Frontal cortex (tissue), 4 donors: ENCODE results near the gene DNM3. TPM values are rescaled to one million over a fixed set of nuclear protein-coding genes. Genes with fewer than 3 reads are reported as not detected.

Experiments
- DNase-seq, 2 donors: peaks; one replicate each; pipeline ENCODE4 v3.0.0; 2012; ENCODE audit warnings: low spot score in 2 of 2
- FAIRE-seq: peaks from 2 replicates; lab custom pipeline; 2012; peaks lifted over from hg19 to GRCh38; lab: Jason Lieb, UNC
- total RNA-seq: library from RNA; depleted of rRNA; stranded (reverse); fragments of >200 nt; gene quantifications from one replicate; pipeline ENCODE4 v1.2.3, GENCODE V29; 2014
- donor health status: control.
- donor health status: control.
- donor health status: control.

Gene DNM3
- total RNA-seq, 1 donor from 2014 or later, result 76.2 TPM

- no peak for DNase-seq
- FAIRE-seq, result no peak
Observed at GRCh38 chr1:172146141-172146850, 305.0 kb downstream of the DNM3 start.

- no peak for FAIRE-seq
- no peak for DNase-seq
Observed at GRCh38 chr1:172147541-172147940, 306.2 kb downstream of the DNM3 start.

GRCh38 chr1:172148213-172148612 is 306.9 kb downstream of the DNM3 start:
- FAIRE-seq (no peak), DNase-seq (no peak)

GRCh38 chr1:172148707-172149106 is 307.4 kb downstream of the DNM3 start:
- FAIRE-seq, result no peak
- no peak for DNase-seq

GRCh38 chr1:172149346-172149745 is 308.0 kb downstream of the DNM3 start:
- no peak for FAIRE-seq
- no peak for DNase-seq

GRCh38 chr1:172154551-172154950 is 313.3 kb downstream of the DNM3 start:
- DNase-seq (no peak), FAIRE-seq (no peak)

GRCh38 chr1:172155766-172156165 is 314.5 kb downstream of the DNM3 start:
- no peak for DNase-seq
- FAIRE-seq, result no peak

GRCh38 chr1:172162236-172162635 is 320.9 kb downstream of the DNM3 start:
- DNase-seq (no peak), FAIRE-seq (no peak)

GRCh38 chr1:172163498-172164215 is 322.4 kb downstream of the DNM3 start:
- DNase-seq, result no peak
- no peak for FAIRE-seq

- DNase-seq (no peak), FAIRE-seq (no peak)
Observed at GRCh38 chr1:172165403-172165802, 324.1 kb downstream of the DNM3 start.

GRCh38 chr1:172167796-172168596 is 326.7 kb downstream of the DNM3 start:
- DNase-seq, result no peak
- FAIRE-seq, result peak; percentile 44

GRCh38 chr1:172168597-172168872 is 327.2 kb downstream of the DNM3 start:
- FAIRE-seq (no peak), DNase-seq (no peak)

- no peak for DNase-seq
- no peak for FAIRE-seq
Observed at GRCh38 chr1:172169836-172170235, 328.5 kb downstream of the DNM3 start.

GRCh38 chr1:172172352-172172831 is 331.1 kb downstream of the DNM3 start:
- DNase-seq, result no peak
- no peak for FAIRE-seq

GRCh38 chr1:172176206-172176605 is 334.9 kb downstream of the DNM3 start:
- DNase-seq, result no peak
- FAIRE-seq, result no peak

- no peak for DNase-seq
- no peak for FAIRE-seq
Observed at GRCh38 chr1:172177849-172178248, 336.6 kb downstream of the DNM3 start.

- DNase-seq (no peak), FAIRE-seq (no peak)
Observed at GRCh38 chr1:172178886-172179285, 337.6 kb downstream of the DNM3 start.

GRCh38 chr1:172179918-172180317 is 338.6 kb downstream of the DNM3 start:
- DNase-seq, result no peak
- no peak for FAIRE-seq

- DNase-seq (no peak), FAIRE-seq (no peak)
Observed at GRCh38 chr1:172180501-172181285, 339.4 kb downstream of the DNM3 start.
